ENCODE measurements around the gene LRRC14B. TPM values are rescaled to one million over a fixed set of nuclear protein-coding genes. Genes with fewer than 3 reads are reported as not detected.

The LRRC14B gene
- total RNA-seq, 1 donor from 2014 or later: not detected

DNA sequence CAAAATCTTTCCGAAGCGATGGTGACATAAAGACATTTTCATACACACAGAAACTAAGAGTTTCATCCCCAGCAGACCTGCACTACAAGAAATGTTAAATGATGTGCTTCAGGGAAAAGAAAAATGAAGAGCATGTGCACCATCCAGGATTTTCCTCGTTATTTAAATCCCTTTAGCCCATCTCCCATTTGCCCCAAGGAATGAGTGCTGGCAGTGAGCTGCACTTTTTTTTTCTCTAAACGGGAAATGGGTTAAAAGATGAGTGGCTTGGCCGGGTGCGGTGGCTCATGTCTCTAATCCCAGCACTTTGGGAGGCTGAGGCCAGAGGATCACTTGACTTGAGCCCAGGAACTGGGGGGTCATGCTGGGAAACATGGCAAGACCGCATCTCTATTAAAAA lies 6.8 kb upstream of the LRRC14B start:
- TF ChIP-seq, protein P1, sequence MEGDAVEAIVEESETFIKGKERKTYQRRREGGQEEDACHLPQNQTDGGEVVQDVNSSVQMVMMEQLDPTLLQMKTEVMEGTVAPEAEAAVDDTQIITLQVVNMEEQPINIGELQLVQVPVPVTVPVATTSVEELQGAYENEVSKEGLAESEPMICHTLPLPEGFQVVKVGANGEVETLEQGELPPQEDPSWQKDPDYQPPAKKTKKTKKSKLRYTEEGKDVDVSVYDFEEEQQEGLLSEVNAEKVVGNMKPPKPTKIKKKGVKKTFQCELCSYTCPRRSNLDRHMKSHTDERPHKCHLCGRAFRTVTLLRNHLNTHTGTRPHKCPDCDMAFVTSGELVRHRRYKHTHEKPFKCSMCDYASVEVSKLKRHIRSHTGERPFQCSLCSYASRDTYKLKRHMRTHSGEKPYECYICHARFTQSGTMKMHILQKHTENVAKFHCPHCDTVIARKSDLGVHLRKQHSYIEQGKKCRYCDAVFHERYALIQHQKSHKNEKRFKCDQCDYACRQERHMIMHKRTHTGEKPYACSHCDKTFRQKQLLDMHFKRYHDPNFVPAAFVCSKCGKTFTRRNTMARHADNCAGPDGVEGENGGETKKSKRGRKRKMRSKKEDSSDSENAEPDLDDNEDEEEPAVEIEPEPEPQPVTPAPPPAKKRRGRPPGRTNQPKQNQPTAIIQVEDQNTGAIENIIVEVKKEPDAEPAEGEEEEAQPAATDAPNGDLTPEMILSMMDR (IDR thresholded peaks at IDR 0.05; ENCODE audit: insufficient read depth, low read length, severe bottlenecking): no peak
- FAIRE-seq: no peak
- no peaks in the 10 kb centered on the region for H3K27me3 ChIP-seq (ENCODE audit: control insufficient read depth, insufficient read depth, low read length)
- no peak overlapping the region for H3K4me3 ChIP-seq (ENCODE audit: low read depth, low read length)
- H3K36me3 ChIP-seq (ENCODE audit: control insufficient read depth, insufficient read depth, low read length): no peaks in the 10 kb centered on the region
- no peak for DNase-seq (ENCODE audit: low read depth)

DNA sequence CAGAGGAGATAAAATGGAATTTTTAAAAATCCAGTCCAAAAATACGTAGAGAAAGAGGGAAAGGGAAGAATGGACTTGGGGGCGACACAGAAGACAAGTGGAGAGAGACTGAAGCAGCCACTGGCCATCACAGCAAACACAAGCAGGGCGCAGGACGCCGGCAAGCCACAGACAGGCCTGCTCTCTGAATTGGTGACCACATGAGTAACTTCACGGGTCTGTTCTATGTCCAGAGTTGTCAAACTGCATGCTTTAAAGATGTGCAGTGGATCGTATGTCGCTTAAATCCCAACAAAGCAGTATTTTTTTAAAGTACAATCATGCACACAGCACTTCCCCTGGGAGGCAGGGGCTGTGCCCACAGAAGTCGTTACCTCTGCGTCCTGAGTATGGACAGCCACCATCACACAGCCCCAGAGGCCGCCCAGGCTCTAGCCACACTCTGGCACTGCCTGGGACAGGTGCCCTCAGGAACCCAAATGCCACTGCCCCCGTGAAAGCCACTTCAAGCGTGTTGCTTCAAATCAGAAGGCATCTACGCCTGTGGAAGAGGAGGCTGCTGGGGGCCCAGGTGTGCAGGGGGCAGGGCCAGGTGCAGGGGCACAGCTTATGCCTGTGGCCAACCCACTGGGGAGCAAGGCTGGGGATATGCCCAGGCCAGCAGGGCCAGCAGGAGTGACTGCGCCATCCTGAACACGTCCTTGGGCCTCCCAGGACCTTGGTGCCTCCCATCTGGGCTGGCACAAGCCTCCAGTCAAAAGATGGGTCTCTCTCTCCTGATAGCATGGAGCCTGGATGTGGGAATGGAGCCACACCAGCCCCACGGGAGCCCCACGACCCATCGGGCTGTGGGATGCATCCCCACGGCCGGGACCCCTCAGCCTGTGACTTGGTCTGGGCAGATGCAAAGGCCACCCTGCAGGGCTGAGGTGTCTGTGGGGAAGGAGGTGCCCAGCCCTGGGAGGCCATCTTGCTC lies 5.9 kb upstream of the LRRC14B start:
- H3K36me3 ChIP-seq (ENCODE audit: control insufficient read depth, insufficient read depth, low read length): no peaks in the 10 kb centered on the region
- H3K4me3 ChIP-seq (ENCODE audit: low read depth, low read length): no peak overlapping the region
- TF ChIP-seq, protein P1 (IDR thresholded peaks at IDR 0.05; ENCODE audit: insufficient read depth, low read length, severe bottlenecking): no peak
- DNase-seq (ENCODE audit: low read depth): no peak
- peaks cover 1% of the 10 kb centered on the region for H3K27me3 ChIP-seq (ENCODE audit: control insufficient read depth, insufficient read depth, low read length)
- no peak for FAIRE-seq

DNA sequence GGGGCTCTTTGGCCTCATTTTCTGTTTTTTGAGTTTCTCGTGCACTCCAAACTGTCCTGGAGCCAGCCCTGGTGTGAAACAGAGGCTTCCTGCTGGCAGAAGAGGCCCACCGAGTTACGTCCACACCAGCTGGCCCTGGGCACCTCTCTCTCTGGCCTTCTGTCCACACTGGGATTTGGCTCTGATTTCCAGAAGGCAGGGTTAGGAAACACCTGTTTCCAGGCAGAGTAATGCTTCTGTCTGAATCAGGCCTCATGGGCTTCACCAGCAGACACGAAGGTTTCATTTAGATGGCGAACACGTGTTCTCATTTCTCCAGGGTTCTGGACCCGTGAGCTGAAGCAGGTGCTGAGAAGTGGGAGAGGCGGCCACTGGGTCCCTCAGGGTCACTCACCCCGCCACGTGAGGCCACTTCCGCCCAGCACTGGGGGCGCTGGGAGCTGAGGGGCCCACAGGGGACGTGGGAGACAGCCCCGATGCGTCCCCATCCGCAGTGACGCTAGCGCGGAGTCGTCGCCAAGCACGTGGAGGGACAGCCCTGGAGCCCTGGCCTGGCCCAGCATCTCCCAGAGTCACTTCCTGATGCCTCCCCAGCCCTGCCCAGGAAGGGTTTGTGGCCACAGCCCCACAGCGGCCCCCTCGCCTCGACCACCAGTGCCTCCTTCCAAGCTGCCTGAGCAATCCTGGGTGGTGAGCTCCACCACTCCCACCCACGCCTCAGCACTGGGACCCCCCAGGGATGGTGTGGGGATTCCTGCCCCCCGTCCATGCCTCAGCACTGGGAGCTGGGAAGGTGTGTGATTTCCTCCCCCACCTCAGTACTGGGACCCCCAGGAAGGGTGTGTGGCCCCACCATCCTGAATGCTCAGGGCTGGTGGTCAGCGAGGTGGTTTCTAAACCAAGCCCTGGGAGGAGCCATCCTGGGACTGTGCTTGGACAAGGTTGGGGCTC lies 4.9 kb upstream of the LRRC14B start:
- TF ChIP-seq, protein P1 (IDR thresholded peaks at IDR 0.05; ENCODE audit: insufficient read depth, low read length, severe bottlenecking): no peak
- no peak overlapping the region for H3K4me3 ChIP-seq (ENCODE audit: low read depth, low read length)
- peaks cover 5% of the 10 kb centered on the region for H3K27me3 ChIP-seq (ENCODE audit: control insufficient read depth, insufficient read depth, low read length)
- DNase-seq (ENCODE audit: low read depth) (no peak), FAIRE-seq (no peak)
- no peaks in the 10 kb centered on the region for H3K36me3 ChIP-seq (ENCODE audit: control insufficient read depth, insufficient read depth, low read length)

DNA sequence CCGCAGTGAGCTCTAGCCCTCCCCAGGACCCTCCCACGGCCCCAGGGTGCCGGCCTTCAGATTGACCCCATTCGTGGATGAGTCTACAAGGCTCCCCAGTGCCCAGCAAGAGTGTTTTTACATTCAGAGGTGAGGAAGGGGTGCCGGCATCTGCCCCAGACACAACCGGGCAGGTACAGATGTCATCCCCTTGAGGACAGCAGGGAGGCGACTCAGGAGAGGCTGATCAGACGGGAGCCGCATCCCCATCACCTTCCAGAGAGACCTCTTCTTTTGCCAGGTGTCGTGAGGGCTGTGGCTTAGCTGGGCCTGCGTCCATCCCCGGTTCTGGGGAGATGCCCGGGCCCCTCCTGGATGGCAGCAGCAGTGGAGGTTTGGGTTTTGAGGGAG lies 4.3 kb upstream of the LRRC14B start:
- no peak for DNase-seq (ENCODE audit: low read depth)
- Histone ChIP-seq H3K4me3 (ENCODE audit: low read depth, low read length) (no peak overlapping the region), H3K36me3 (ENCODE audit: control insufficient read depth, insufficient read depth, low read length) (no peaks in the 10 kb centered on the region), H3K27me3 (ENCODE audit: control insufficient read depth, insufficient read depth, low read length) (peaks cover 6% of the 10 kb centered on the region)
- TF ChIP-seq, protein P1 (IDR thresholded peaks at IDR 0.05; ENCODE audit: insufficient read depth, low read length, severe bottlenecking): no peak
- FAIRE-seq: no peak

DNA sequence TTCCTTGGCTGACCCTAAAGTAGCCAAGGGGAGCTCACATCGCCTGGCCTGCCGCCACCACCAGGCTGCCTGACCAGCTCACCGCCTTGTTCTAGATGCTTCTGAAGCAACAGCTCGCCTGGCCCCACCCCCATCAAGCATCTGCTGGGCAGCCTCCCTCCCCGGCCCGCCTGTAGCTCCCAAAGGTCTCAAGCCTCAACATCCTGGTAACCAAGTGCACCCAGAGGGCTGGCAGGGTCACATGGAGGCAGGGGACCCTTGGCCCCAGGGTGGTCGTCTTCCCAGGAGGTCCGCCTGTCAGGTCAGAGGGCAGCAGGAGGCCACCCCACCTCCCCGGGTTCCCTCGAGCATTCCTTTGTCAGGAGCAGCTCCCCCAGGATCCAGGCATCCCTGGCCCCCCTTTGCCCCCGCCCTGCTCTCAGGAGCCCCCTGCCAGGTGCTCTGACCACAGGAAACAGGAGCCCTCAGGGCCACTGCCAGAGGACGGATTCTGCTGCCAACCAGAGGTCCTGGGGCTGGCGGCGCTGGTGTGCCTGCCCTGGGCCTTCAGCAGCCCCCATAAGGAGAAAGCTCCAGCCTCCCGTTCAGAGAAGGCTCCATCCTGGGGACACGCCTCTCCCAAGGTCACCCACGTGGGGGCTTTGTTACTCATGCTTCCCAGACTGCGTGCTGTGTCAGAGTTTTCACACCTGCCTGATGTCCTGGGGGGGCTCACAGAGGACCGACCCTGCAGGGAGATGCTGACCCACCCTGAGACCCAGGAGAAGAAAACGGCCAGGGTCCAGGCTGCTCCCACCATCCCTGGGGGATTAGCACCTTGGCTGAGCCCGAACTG lies 3.5 kb upstream of the LRRC14B start:
- Histone ChIP-seq H3K4me3 (ENCODE audit: low read depth, low read length) (no peak overlapping the region), H3K27me3 (ENCODE audit: control insufficient read depth, insufficient read depth, low read length) (peaks cover 6% of the 10 kb centered on the region), H3K36me3 (ENCODE audit: control insufficient read depth, insufficient read depth, low read length) (no peaks in the 10 kb centered on the region)
- TF ChIP-seq, protein P1 (IDR thresholded peaks at IDR 0.05; ENCODE audit: insufficient read depth, low read length, severe bottlenecking): no peak
- DNase-seq (ENCODE audit: low read depth) (no peak), FAIRE-seq (no peak)

All from bronchial epithelial cell (primary cell).